Dermis microvascular lymphatic vessel endothelial cell (primary cell): ENCODE measurements around the gene ENTPD1. TPM values are rescaled to one million over a fixed set of nuclear protein-coding genes. Genes with fewer than 3 reads are reported as not detected.
"Not testable (repeated sequence)": the region's sequence is repeated elsewhere in the genome, so short reads cannot be mapped to it uniquely, and the experiment has no call there.

Experiments used
- DNase-seq, 2 donors: peaks; one replicate each; pipeline versions ENCODE4 v3.0.0 to v3.0.0-alpha.2; 2010; ENCODE audit warnings: low read depth in 2 of 2
- total RNA-seq: library from RNA; depleted of rRNA; stranded (reverse); fragments of >200 nt; gene quantifications from 2 replicates; pipeline ENCODE4 v1.2.1, GENCODE V29; 2014

The ENTPD1 gene
- total RNA-seq, 1 donor from 2014 or later = 6.2 TPM

DNA sequence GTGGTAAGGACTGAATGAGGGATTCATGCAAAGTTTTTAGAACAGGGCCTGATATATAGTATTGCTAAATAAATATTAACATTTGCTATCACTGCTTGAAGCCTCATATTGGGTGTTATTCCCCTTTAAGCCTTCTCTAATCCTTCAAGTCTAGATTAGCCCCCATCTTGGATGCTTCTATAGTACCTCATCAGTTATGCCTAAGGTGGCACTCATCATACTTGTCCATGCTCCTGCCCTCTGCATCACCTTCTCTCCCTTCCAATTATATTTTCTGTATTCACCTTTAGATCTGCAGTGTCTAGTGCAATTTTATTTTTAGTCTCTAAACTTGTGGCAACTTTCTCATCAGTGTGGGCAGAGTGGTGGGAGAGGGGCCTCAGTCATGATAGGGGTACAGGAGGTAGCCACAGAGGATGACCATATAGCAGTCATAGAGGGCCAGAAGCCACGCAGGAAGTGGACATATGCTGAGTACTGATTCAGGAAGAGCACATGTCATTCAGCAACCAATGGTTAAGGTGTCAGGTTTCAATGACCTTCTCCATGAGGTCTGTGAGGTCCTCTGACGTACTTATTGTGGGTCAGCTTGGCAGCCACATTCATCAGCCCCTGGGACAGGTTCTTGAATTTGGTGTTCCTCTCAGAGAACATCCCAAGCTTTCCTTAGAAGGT is 2.5 kb downstream of the ENTPD1 start:
- peak; percentile 60 to 66 for DNase-seq

DNA sequence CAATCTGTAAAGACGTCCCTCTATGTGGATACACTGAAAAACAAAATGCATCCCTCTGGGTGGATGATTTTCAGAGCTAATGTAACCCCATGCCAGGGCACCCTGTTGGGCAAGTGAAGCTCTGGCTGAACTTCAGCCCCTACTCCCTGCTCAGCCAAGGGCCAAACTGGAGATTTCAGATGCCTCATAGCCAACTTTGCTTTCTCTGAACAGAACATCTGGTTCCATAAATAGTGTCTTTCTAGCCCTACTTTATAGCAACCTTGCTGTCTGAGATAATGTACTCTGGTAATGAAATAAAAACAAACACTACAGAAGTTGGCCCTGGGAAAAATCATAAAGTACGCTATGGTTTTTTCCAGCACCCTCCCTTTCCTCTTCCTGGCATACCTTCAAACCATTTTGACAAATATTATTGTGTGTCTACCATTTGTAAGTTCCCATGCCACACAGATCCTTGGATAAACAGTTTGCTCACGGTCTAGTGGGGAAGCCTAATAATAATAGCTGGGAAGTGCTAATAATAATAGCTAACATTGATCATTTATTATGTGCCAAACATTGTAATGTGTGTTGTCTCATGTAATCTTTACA is 3.4 kb downstream of the ENTPD1 start:
- DNase-seq = peak; percentile 94

DNA sequence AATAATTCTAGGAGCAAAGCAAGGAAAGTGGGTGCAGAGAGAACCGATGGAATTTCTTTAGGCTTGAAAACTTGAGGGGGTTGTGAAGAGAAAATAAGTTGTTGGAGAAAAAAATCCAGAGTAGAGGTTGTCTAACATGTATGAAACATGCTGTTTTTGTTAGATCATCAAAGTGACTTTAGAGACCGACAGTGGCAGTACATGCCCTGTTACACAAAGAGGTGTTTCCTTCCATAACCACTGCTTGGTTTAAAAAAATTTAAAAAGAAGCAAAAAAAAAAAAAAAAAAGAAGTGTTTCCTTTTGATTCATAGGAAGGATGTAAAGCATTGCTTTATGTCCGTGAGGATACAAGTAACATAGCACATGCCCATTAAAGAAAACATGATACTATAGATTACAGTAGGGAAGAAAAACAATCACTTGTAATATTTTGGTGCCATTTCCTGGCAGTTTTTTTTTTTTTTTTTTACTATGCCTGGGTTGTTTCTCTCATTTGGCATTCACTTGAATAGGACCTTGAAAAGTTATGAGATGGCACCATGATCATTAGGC is 6.1 kb downstream of the ENTPD1 start:
- peak; percentile 52 to 77 for DNase-seq

- DNase-seq = peak; percentile 30 to 80
These were observed 12.1 kb downstream of the ENTPD1 start for GRCh38 chr10:95767884-95768556.

DNA sequence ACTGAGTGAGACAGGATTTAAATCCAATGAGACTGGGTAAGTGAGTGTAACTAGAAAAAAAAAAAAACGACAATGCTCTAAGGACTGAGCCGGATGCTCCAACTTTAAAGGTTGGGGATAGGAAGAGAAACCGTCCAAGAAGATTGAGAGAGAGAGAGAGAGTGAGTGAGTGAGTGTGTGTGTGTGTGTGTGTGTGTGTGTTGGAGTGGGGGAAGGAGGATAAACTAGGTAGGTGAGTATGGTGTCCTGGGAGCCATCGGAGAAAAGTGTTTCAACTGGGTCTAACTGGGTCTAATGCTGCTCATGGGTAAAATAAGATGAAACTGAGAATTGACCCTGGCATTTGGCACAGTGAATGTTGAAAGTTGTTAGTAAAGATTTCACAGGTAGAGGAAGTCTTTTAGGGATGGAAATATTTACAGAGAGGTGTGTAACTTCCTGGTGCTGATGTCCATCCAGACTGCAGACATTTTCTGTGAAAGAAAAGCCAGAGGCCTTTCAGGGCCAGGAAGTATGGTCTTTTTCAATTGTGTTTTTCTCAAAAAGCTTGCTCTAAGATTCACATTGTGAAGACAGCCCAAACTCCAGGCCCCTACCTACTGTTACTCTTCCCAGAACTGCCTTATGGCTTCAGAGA is 14.2 kb downstream of the ENTPD1 start:
- DNase-seq = peak in 1 of 2 donors; percentile 23

DNA sequence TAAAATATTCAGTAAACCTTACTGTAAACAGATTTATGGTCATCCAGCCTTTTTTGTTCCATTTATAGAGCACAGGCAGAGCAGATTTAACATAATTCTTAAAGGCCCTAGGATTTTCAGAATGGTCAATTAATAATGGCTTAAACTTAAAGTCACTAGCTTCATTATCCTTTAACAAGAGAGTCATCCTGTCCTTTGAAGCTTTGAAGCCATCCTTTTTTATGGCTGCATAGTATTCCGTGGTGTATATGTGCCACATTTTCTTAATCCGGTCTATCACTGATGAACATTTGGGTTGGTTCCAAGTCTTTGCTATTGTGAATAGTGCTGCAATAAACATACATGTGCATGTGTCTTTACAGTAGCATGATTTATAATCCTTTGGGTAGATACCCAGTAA is 17.5 kb downstream of the ENTPD1 start:
- not testable (repeated sequence) for DNase-seq

GRCh38 chr10:95777638-95778037 is 21.7 kb downstream of the ENTPD1 start:
- DNase-seq = not testable (repeated sequence)

- DNase-seq = no peak
These were observed 26.4 kb downstream of the ENTPD1 start for GRCh38 chr10:95782318-95782717.

- DNase-seq = no peak
These were observed 27.8 kb downstream of the ENTPD1 start for GRCh38 chr10:95783741-95784140.

DNA sequence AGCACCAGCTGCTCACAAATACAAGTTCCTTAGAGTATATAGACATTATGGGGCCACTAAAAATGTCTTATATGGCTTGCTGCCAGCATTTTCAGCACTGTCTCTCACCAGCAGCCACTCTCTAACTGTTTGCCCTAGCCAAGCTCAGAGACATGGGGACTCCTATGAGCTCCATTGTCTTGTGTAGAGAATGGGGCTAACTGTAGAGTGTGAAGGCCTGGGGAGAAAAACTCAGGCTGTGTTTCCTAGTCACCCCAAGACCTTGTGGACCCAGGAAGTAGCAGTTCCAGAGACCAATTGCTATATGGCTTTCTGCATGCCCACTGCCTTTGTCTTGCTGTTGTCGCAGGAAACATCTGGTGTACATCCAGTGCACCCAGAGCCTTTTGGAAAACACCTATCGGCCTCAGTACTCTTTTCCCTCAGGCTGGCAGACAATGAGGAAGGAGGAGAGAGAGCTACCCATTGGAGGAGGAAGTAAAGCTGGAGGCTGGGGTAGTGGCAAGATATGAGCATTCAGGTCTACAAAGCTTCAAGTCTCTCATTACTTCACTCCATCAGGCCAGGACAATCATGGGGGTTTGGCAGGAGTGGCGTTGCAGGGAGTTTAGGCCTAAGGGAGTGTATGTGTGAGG is 28.4 kb downstream of the ENTPD1 start:
- no peak for DNase-seq

DNA sequence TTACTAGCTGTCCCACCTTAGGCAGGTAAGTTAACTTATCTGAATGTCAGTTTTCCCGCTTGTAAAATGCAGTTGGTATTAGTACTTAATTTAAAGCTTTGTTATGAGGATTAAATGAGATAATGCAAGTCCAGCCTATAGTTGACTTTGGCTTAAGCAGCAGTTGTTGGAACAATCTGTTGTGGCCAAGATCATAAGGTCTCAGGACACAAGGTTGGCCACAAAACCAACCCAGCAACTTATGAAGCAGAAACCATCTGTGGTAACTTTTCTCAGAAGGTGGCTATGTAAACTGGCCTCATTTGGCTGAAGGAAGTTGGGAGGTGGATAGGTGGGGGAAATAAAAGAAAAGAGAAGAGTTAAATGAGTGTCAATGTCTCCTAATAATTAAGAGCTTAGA is 29.4 kb downstream of the ENTPD1 start:
- no peak for DNase-seq

- DNase-seq = no peak
These were observed 30.1 kb downstream of the ENTPD1 start for GRCh38 chr10:95785942-95786669.

- DNase-seq = no peak
These were observed 31.5 kb downstream of the ENTPD1 start for GRCh38 chr10:95787447-95787846.

GRCh38 chr10:95788830-95789229 is 32.9 kb downstream of the ENTPD1 start:
- DNase-seq = peak; percentile 66 to 68

DNA sequence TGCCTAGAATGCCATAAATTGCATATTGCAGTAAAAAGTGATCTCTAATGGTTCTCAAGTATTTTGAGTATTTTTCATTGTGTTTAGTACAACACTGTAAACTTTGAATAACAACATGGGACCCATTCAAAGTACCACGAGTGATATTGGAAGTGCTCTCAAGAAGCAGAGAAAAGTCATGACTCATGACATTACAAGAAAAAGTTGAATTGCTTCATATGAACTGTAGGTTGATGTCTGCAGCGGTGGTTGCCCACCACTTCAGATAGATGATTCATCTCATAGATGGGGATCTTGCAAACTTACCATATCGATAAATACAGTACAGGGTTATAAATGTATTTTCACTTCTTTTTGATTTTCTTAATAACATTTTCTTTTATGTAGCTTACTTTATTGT is 33.9 kb downstream of the ENTPD1 start:
- no peak for DNase-seq

DNA sequence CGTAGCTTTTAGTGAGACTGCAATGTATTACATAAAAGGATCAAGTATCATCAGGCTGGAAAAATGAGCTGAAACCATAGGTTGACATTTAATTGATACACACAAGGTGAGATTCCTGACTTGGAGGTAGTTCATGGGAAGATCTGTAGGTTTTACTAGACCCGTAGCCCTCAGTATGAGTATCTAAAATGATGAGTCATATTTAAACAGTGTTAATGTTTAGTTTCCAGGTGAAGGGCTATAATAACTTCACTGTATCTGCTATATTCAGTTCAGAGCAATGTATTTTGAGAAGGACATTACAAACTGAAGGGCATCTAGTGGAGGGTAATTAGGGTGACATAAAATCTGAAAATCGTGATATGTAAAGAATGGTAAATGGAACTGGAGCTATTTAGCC is 35.0 kb downstream of the ENTPD1 start:
- DNase-seq = no peak

GRCh38 chr10:95791425-95791979 is 35.5 kb downstream of the ENTPD1 start:
- no peak for DNase-seq

- DNase-seq = no peak
These were observed 36.3 kb downstream of the ENTPD1 start for GRCh38 chr10:95792211-95792780.

DNA sequence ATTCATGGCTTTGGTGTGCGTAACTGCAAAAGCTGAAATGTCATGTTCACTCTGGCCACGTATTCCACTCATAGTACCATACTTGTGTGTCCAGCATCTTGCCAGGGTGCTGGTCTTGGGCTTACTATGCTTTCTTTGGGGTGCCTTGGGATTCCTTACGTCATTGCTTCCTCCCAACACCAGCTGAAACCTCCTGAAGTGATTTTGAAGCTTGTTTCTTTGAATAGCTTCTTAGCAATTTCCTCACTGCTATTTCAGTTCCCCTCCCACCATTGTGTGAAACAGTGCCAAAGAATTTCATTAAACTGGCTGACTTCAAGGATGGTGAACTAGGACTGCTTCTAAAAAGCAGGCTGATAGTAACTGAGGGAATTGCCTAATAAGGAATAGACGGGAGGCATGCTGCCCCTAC is 36.9 kb downstream of the ENTPD1 start:
- peak in 1 of 2 donors; percentile 66 for DNase-seq

- DNase-seq = no peak
These were observed 37.6 kb downstream of the ENTPD1 start for GRCh38 chr10:95793401-95794045.
